Activated T-helper 1 cell treated with anti-CD3 and anti-CD28 coated beads, Interleukin-12 subunit alpha, Interleukin-12 subunit beta, Interleukin-2, Interleukin-4 antibody, amounts not matched to agents 30 ng/mL and 10 ng/mL and 1 ng/mL, durations not matched to agents 14 hours and 24 hours and 36 hours (primary cell): ENCODE measurements around the gene ALDH1A3. TPM values are rescaled to one million over a fixed set of nuclear protein-coding genes. Genes with fewer than 3 reads are reported as not detected.

Source experiments
- DNase-seq: peaks from one replicate; pipeline ENCODE4 v3.0.0; 2021; ENCODE audit warnings: low spot score
- H3K27ac Mint-ChIP-seq: one replicate; pipeline ENCODE4 v1.8.0; 2021; ENCODE audit warnings: mild to moderate bottlenecking, mixed read lengths
- H3K27me3 Mint-ChIP-seq: one replicate; pipeline ENCODE4 v1.8.0; 2022; ENCODE audit warnings: mild to moderate bottlenecking, moderate library complexity, mixed read lengths; ENCODE audit not compliant: insufficient read depth
- H3K36me3 Mint-ChIP-seq: one replicate; pipeline ENCODE4 v1.8.0; 2021; ENCODE audit warnings: low read depth, mixed read lengths
- H3K4me1 Mint-ChIP-seq: one replicate; pipeline ENCODE4 v1.8.0; 2021; ENCODE audit warnings: low read depth, mixed read lengths
- H3K4me3 Mint-ChIP-seq: one replicate; pipeline ENCODE4 v1.8.0; 2021; ENCODE audit warnings: mild to moderate bottlenecking, moderate library complexity, mixed read lengths
- H3K9me3 Mint-ChIP-seq: one replicate; pipeline ENCODE4 v1.8.0; 2021; ENCODE audit warnings: mixed read lengths
- intact Hi-C: fragments of 100-400 bp; cut with micrococcal nuclease; formaldehyde crosslinking; loops from one replicate; pipeline ENCODE4 v1.15.1; 2024
- total RNA-seq: library from RNA; stranded (reverse); gene quantifications from 2 replicates; pipeline ENCODE4 v1.2.3, GENCODE V29; 2022

Gene ALDH1A3
- total RNA-seq, 1 donor from 2014 or later: not detected

DNA sequence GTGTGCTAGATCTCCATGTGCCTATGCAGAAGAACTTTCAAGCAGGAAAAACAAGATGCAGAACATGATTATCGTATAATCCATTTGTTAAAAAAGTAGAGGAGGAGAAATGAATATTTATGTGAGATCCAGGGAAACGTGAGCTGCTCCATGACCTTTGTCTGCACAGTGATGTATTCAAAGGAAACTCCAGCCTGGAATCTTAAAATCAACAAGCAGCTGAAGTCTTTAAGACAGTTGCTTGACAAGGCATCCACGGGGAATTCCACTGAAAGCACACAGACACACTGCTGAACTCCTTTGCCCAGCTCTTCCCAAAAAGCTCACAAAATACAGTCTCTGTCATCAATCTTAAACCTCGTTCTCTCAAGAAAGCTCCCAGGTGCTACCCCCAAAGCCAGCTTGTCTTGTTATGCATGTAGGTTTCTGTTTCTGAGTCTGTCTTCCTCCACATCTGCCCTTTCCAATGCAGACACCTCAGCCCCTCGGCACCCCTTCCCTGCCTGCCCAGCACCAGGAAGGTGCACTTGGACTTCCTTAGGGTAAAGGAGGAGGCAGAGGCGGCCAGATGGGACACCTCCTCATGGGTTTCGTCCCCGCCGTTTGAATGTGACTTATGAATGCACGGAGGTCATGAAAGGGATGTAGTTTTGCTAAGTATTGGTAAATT is 68.3 kb downstream of the ALDH1A3 start:
- Mint-ChIP-seq H3K4me3 (no peak overlapping the region), H3K36me3 (no peaks in the 10 kb centered on the region), H3K27ac (no peak overlapping the region), H3K9me3 (no peaks in the 10 kb centered on the region), H3K4me1 (no peaks in the 10 kb centered on the region), H3K27me3 (peaks cover 9% of the 10 kb centered on the region)
- intact Hi-C loops: no loop called here
- DNase-seq: no peak

DNA sequence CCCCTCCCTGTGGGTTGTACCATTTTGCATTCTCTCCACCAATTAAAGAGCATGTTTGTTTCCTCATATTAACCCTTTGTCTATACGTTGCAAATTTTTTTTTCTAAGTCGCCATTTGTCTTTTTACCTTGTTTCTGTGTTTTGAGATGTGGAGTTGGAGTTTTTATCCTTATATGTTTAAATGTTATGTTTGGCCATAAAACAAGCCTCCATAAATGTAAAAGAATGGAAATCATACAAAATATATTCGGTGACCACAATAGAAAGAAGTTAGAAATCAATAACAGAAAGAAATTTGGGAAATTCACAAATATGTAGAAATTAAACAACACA is 68.8 kb downstream of the ALDH1A3 start:
- no peak overlapping the region for H3K27ac Mint-ChIP-seq
- H3K4me3 Mint-ChIP-seq: no peak overlapping the region
- intact Hi-C loops: no loop called here
- H3K27me3 Mint-ChIP-seq: peaks cover 9% of the 10 kb centered on the region
- DNase-seq: no peak
- no peaks in the 10 kb centered on the region for H3K4me1 Mint-ChIP-seq
- H3K36me3 Mint-ChIP-seq: no peaks in the 10 kb centered on the region
- H3K9me3 Mint-ChIP-seq: no peaks in the 10 kb centered on the region

GRCh38 chr15:100949691-100950090 is 70.1 kb downstream of the ALDH1A3 start:
- H3K9me3 Mint-ChIP-seq: no peaks in the 10 kb centered on the region
- no peaks in the 10 kb centered on the region for H3K36me3 Mint-ChIP-seq
- no peak overlapping the region for H3K4me3 Mint-ChIP-seq
- H3K27me3 Mint-ChIP-seq: peaks cover 12% of the 10 kb centered on the region
- intact Hi-C loops: no loop called here
- no peak for DNase-seq
- no peak overlapping the region for H3K27ac Mint-ChIP-seq
- H3K4me1 Mint-ChIP-seq: no peaks in the 10 kb centered on the region

GRCh38 chr15:100951965-100952364 is 72.3 kb downstream of the ALDH1A3 start:
- Mint-ChIP-seq H3K9me3 (no peaks in the 10 kb centered on the region), H3K4me3 (no peak overlapping the region), H3K27me3 (peaks cover 25% of the 10 kb centered on the region), H3K36me3 (no peaks in the 10 kb centered on the region), H3K4me1 (no peaks in the 10 kb centered on the region), H3K27ac (no peak overlapping the region)
- DNase-seq: no peak
- intact Hi-C loops: no loop called here

DNA sequence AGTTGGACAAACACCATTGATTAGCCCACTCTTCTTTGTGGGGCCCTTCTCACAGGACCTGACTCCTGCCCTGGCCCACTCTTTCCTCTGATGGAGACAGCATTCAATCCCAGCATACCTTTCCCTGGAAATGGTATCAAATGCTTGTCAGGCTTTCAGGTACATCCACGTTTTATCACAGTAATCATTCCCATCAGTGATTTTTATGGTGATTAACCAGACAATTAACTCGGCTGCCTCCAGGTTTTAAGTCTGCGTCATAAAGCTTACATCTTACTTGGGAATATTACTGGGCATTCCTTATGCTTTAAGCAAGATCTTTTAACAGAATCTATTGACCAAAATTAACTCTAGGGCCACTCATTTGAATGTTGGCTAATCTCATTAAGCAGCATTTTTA is 72.9 kb downstream of the ALDH1A3 start:
- intact Hi-C loops: no loop called here
- no peaks in the 10 kb centered on the region for H3K36me3 Mint-ChIP-seq
- H3K9me3 Mint-ChIP-seq: no peaks in the 10 kb centered on the region
- H3K27ac Mint-ChIP-seq: no peak overlapping the region
- peaks cover 29% of the 10 kb centered on the region for H3K27me3 Mint-ChIP-seq
- DNase-seq: no peak
- H3K4me1 Mint-ChIP-seq: no peaks in the 10 kb centered on the region
- H3K4me3 Mint-ChIP-seq: no peak overlapping the region

DNA sequence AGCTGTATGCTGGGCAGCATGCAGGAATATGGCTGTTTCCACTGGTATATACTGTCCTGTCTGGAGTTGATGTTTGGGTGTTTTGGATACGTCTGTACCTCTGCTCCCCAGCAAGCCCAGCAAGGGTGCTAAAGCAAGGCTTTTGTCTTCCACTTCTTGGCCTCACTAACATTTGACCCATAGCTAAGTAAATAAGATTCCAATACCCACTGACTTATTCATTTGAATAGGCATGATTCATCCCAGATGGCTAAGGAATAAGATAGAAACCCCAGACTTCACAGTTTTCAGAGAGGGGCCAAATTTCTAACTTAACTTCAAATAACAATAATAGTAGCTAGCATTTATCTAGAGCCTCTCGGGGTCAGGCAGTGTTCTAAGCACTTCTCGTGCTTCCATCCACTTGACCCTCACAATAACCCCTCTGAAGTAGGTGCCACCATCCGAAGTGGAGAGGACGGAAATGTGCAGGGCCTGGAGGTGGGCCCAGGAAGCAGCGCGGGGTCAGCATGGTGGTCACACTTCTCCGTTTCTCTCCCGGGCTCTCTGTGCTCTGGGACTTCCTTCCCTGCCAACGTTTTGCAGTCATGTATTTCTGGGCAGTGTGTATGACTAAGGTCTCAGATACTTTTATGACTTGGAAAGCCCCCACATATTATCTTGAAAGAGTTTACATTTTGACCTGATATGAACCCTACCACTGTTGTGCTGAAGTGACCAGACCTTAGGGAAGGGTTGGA is 78.9 kb downstream of the ALDH1A3 start:
- no peaks in the 10 kb centered on the region for H3K4me1 Mint-ChIP-seq
- DNase-seq: no peak
- no peak overlapping the region for H3K27ac Mint-ChIP-seq
- H3K9me3 Mint-ChIP-seq: no peaks in the 10 kb centered on the region
- H3K4me3 Mint-ChIP-seq: no peak overlapping the region
- H3K36me3 Mint-ChIP-seq: no peaks in the 10 kb centered on the region
- intact Hi-C loops: no loop called here
- peaks cover 23% of the 10 kb centered on the region for H3K27me3 Mint-ChIP-seq

DNA sequence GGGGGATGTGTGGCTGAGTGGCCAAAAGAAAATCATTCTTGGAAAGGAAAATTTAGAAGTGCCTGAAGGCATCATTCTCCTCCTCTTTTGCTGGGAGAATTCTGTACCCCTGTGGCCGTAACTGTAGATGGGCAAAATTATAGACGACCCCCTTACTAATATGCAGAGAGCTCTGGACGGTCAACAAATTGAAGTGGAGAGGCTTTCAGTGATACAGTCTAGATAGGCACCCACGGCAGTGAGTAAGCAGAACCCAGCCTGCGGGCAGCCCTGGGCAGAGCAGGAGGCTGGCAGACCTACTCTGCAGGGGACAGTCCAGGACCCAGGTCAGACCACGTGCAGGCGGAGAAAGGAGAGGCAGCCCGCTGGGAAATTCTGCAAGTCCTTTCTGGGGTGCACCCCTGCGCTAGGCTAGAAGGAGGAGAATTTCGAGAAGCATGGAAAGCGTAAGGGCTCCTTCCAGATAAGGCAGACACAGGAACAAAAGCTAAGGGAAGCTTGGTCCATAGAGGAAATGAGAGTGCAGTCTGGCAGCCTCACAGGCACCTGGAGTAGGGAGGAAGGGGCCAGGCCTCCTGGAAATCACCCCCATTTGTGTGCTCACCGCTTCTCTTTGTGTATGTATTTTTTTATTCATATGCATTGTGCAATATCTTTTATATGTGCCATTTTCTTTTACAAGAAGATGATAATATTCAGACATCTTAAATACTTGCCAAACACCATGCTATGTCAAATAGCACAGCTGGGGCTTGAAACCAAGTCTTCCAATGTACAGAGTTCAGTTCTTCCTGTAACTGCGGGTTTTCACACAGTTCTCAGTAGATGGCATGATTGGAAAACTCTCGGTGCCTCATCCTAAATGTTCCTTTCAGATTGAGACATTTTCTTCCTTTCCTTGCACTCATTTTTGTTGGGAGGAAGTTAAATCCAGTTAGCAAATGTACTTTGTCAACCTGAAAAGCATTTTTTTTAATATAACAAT is 79.7 kb downstream of the ALDH1A3 start:
- H3K4me1 Mint-ChIP-seq: no peaks in the 10 kb centered on the region
- no peaks in the 10 kb centered on the region for H3K9me3 Mint-ChIP-seq
- H3K36me3 Mint-ChIP-seq: no peaks in the 10 kb centered on the region
- no peak overlapping the region for H3K27ac Mint-ChIP-seq
- peaks cover 22% of the 10 kb centered on the region for H3K27me3 Mint-ChIP-seq
- intact Hi-C loops: no loop called here
- no peak for DNase-seq
- no peak overlapping the region for H3K4me3 Mint-ChIP-seq

Other genes starting within 250 kb of the ALDH1A3 start
- 1.9 and 2.0 TPM in 2 replicates for gene LRRK1, start 39.5 kb downstream of the ALDH1A3 start, total RNA-seq